Trophoblast cell (in vitro differentiated cells and primary cell): ENCODE data around the gene TNNT3.
A peak's percentile ranks its signal among the peaks of the same experiment; 100 is the strongest.

ENCODE experiments used
- DNase-seq, 2 donors: peaks; one replicate each; pipeline ENCODE4 v3.0.0-alpha.2; 2016
- H2AFZ ChIP-seq: 2 replicates; pipeline ENCODE4 v1.6.1; 2013; ENCODE audit warnings: low read length, moderate library complexity, mild to moderate bottlenecking; ENCODE audit not compliant: insufficient read depth, poor library complexity
- H2AK5ac ChIP-seq: 2 replicates; pipeline ENCODE4 v1.6.1; 2013; ENCODE audit warnings: mild to moderate bottlenecking, low read length
- H2BK120ac ChIP-seq: 2 replicates; pipeline ENCODE4 v1.6.1; 2013; ENCODE audit warnings: low read length, mild to moderate bottlenecking, moderate library complexity; ENCODE audit not compliant: insufficient read depth, poor library complexity
- H2BK12ac ChIP-seq: 2 replicates; pipeline ENCODE4 v1.6.1; 2013; ENCODE audit warnings: mild to moderate bottlenecking, low read length, moderate library complexity
- H2BK5ac ChIP-seq: 2 replicates; pipeline ENCODE4 v1.6.1; 2013; ENCODE audit warnings: low read length, low read depth, moderate library complexity, mild to moderate bottlenecking; ENCODE audit not compliant: poor library complexity
- H3K14ac ChIP-seq: 2 replicates; pipeline ENCODE4 v1.6.1; 2013; ENCODE audit warnings: mild to moderate bottlenecking, low read length
- H3K18ac ChIP-seq: 2 replicates; pipeline ENCODE4 v1.6.1; 2013; ENCODE audit warnings: mild to moderate bottlenecking, low read length
- H3K23ac ChIP-seq: 2 replicates; pipeline ENCODE4 v1.6.1; 2013; ENCODE audit warnings: low read length
- H3K27ac ChIP-seq: 2 replicates; pipeline ENCODE4 v1.5.1; 2013; ENCODE audit warnings: low read depth, mild to moderate bottlenecking, inconsistent platforms, low read length, moderate library complexity
- H3K27me3 ChIP-seq: 2 replicates; pipeline ENCODE4 v1.6.1; 2013; ENCODE audit warnings: inconsistent platforms, mild to moderate bottlenecking, low read length, moderate library complexity; ENCODE audit not compliant: insufficient read depth
- H3K36me3 ChIP-seq, 2 experiments: 1 replicate in 1 of 2; 2 replicates in 1 of 2; pipeline ENCODE4 v1.6.1; 2013; ENCODE audit warnings: low read length in 2 of 2, mild to moderate bottlenecking in 2 of 2, moderate library complexity in 1 of 2; ENCODE audit not compliant: insufficient read depth in 2 of 2, control insufficient read depth in 1 of 2
- H3K4ac ChIP-seq: 2 replicates; pipeline ENCODE4 v1.6.1; 2013; ENCODE audit warnings: low read depth, mild to moderate bottlenecking, low read length, moderate library complexity
- H3K4me1 ChIP-seq, 2 experiments: 1 replicate in 1 of 2; 2 replicates in 1 of 2; pipeline ENCODE4 v1.6.1; 2013; ENCODE audit warnings: low read length in 2 of 2, mild to moderate bottlenecking in 2 of 2, moderate library complexity in 1 of 2; ENCODE audit not compliant: insufficient read depth in 2 of 2, control insufficient read depth in 1 of 2
- H3K4me2 ChIP-seq: 2 replicates; pipeline ENCODE4 v1.6.1; 2013; ENCODE audit warnings: inconsistent platforms, mild to moderate bottlenecking, low read length, moderate library complexity
- H3K4me3 ChIP-seq: 2 replicates; pipeline ENCODE4 v1.5.1; 2013; ENCODE audit warnings: mild to moderate bottlenecking, low read depth, low read length, inconsistent platforms
- H3K79me1 ChIP-seq: one replicate; pipeline ENCODE4 v1.6.1; 2013; ENCODE audit warnings: low read length
- H3K79me2 ChIP-seq: 2 replicates; pipeline ENCODE4 v1.6.1; 2013; ENCODE audit warnings: low read length, mild to moderate bottlenecking; ENCODE audit not compliant: control insufficient read depth, insufficient read depth, poor library complexity
- H3K9ac ChIP-seq: 2 replicates; pipeline ENCODE4 v1.6.1; 2013; ENCODE audit warnings: mild to moderate bottlenecking, low read length
- H3K9me3 ChIP-seq: 2 replicates; pipeline ENCODE4 v1.6.1; 2013; ENCODE audit warnings: low read depth, mild to moderate bottlenecking, control low read depth, inconsistent platforms, low read length; ENCODE audit not compliant: insufficient read depth
- H4K12ac ChIP-seq: 2 replicates; pipeline ENCODE4 v1.6.1; 2013; ENCODE audit warnings: low read depth, mild to moderate bottlenecking, low read length, moderate library complexity
- H4K8ac ChIP-seq: 2 replicates; pipeline ENCODE4 v1.6.1; 2013; ENCODE audit warnings: low read depth, mild to moderate bottlenecking, low read length, moderate library complexity
- H4K91ac ChIP-seq: one replicate; pipeline ENCODE4 v1.6.1; 2013; ENCODE audit warnings: low read depth, mild to moderate bottlenecking, low read length, moderate library complexity
- WGBS: extraction: QIAGEN DNeasy Blood & Tissue Kit; methylation state at CpG from one replicate; pipeline ENCODE4 v1.1.7; 2013; ENCODE audit warnings: missing lambda C conversion rate; ENCODE audit not compliant: insufficient read length, insufficient coverage; ENCODE audit errors: extremely low coverage; 5-methylcytosine and 5-hydroxymethylcytosine counted together

The TNNT3 gene

DNA sequence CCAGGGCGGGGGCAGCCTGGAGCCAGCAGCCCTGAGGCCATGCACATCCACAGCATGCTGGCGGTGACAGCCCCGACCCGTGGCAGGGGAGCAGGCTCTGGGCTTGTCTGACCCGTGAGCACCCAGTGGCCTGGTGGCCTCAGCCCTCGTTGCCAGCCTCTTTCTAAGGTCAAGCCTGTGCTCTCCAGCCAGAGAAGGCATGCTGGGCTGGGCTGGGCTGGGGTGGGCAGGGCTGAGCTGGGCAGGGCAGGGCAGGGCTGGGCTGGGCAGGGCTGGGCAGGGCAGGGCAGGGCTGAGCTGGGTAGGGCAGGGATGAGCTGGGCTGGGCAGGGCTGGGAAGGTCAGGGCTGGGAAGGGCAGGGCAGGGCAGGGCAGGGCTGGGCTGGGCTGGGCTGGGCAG is 67.5 kb downstream of the TNNT3 start:
- H3K23ac ChIP-seq = no peak overlapping the region
- no peak overlapping the region for H3K4ac ChIP-seq
- no peak overlapping the region for H3K27ac ChIP-seq
- no peak overlapping the region for H2BK12ac ChIP-seq
- H3K79me1 ChIP-seq = peaks cover 10% of the 10 kb centered on the region
- no peaks in the 10 kb centered on the region for H3K36me3 ChIP-seq
- H3K4me3 ChIP-seq = no peak overlapping the region
- no peak overlapping the region for H3K4me2 ChIP-seq
- H3K14ac ChIP-seq = no peak overlapping the region
- H3K9me3 ChIP-seq = no peaks in the 10 kb centered on the region
- no peak for DNase-seq
- no peak overlapping the region for H2AFZ ChIP-seq
- H2BK5ac ChIP-seq = no peak overlapping the region
- no peaks in the 10 kb centered on the region for H3K27me3 ChIP-seq
- no peaks in the 10 kb centered on the region for H3K79me2 ChIP-seq
- no peak overlapping the region for H4K12ac ChIP-seq
- H3K9ac ChIP-seq = no peak overlapping the region
- H2BK120ac ChIP-seq = no peak overlapping the region
- H3K18ac ChIP-seq = no peak overlapping the region
- H4K8ac ChIP-seq = no peak overlapping the region
- H3K4me1 ChIP-seq = peaks cover 7 to 9% of the 10 kb centered on the region in 2 experiments
- no CpG with 5 or more reads among the region's 6 CpGs for WGBS
- no peak overlapping the region for H4K91ac ChIP-seq
- H2AK5ac ChIP-seq = no peak overlapping the region

GRCh38 chr11:1988174-1988573 is 68.7 kb downstream of the TNNT3 start:
- Histone ChIP-seq H3K14ac (no peak overlapping the region), H3K4ac (no peak overlapping the region), H3K4me2 (no peak overlapping the region), H3K4me3 (no peak overlapping the region), H3K27me3 (no peaks in the 10 kb centered on the region), H3K9me3 (no peaks in the 10 kb centered on the region), H2BK120ac (no peak overlapping the region), H4K8ac (no peak overlapping the region), H4K12ac (no peak overlapping the region), H3K79me2 (no peaks in the 10 kb centered on the region), H4K91ac (peak overlapping the region; percentile 79), H3K23ac (no peak overlapping the region), H3K27ac (no peak overlapping the region), H2BK5ac (no peak overlapping the region), H3K18ac (no peak overlapping the region), H3K36me3 (no peaks in the 10 kb centered on the region), H3K4me1 (peaks cover 8 to 9% of the 10 kb centered on the region in 2 experiments), H2AK5ac (no peak overlapping the region), H3K79me1 (peaks cover 9% of the 10 kb centered on the region), H2AFZ (no peak overlapping the region), H2BK12ac (no peak overlapping the region), H3K9ac (no peak overlapping the region)
- WGBS = no CpG with 5 or more reads among the region's 11 CpGs
- no peak for DNase-seq
